Measurements from ENCODE around the gene PPP1R14D.

Gene PPP1R14D

GRCh38 chr15:40769274-40770146 lies 59.0 kb downstream of the PPP1R14D start, which contains the start of gene C15orf62:
Gene C15orf62, plus strand, starts transcription at chr15:40769980. Its CDS starts 516 bp downstream, at chr15:40770496.
- intact Hi-C loops (cut with DNase I), result no loop called here
- peak in 41 of 42 donors; percentile 40 to 92 (median 73) for DNase-seq

DNA sequence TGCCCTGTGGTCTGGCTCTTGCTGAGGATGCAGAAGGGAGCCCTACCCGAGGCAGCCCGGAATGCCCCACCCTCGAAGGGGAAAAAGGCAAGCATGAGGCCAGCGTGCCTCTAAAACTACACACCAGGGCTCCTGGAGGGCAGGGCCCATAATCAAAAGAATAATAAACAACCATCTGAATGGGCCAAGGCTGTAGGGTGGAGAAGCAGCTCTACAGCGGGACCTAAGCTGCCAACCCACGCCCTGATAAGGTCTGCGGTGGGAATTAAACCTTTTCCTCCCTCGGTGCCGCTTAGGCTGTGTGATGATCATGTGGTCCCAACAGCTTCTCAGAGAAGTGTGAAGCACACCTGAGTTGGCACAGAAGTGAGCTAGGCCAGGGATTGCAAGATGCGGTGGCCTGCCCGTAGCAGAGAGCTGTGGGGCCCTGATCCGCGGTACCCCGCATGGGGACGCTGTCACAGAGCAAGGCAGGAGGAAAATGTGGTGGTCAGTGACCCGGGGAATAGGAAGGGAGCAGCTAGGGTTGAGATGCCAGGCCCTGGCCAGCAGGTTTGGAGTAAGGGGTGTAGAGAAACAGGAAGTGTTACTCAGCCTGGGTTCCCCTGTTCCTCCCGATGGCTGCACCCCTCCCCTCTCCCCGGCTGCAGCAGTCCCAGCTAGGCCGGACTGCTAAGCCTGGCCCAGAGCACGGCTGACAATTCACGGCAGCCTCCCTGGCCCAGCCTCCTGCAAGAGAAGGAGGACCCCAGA lies 59.8 kb downstream of the PPP1R14D start:
- intact Hi-C loops (cut with DNase I), result no loop called here
- DNase-seq, result no peak

GRCh38 chr15:40767838-40768500 lies 60.5 kb downstream of the PPP1R14D start:
- intact Hi-C loops (cut with DNase I), result no loop called here
- no peak for DNase-seq

DNA sequence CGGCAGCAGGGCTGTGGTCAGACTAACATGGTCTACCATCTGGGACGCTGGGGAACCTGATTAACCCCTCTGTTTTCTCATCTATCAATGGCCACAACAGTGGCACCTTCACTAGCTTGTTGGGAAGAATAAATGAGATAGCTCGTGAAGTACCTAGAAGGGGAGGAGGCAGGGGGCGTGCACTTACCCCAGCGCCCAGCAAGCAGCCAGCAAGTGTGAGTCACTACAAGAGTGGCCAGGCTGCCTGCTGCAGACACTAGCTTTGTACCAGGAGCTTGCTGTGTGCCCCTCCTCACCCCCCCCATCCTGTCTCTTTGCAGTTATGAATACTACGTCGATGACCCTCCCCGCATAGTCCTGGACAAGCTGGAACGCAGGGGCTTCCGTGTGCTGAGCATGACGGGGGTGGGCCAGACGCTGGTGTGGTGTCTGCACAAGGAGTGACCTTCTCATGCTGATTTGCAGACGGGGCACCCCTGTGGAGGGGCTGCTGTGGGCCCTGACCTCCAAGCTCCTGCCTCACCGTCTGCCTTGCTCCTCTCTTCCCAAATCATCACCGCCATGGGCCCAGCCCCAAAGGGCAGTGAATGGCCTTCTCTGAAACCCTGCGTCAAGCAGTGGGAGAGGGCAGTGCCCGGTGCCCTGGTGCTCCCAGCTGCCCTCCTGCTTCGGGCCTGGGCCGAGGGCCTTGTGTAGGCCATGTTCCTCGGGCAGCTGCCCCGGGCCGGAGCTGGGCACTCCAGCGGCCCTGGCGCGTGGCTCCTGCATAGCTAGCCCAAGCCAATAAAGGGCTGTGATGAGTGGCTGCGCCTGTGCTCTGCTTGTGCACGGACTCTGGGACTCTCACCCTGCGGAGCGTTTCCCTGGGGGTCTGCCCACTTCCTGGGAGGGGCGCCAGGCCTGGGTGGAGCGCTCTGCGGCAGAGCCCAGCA lies 61.3 kb downstream of the PPP1R14D start:
- intact Hi-C loops (cut with DNase I), result no loop called here
- DNase-seq, result no peak

DNA sequence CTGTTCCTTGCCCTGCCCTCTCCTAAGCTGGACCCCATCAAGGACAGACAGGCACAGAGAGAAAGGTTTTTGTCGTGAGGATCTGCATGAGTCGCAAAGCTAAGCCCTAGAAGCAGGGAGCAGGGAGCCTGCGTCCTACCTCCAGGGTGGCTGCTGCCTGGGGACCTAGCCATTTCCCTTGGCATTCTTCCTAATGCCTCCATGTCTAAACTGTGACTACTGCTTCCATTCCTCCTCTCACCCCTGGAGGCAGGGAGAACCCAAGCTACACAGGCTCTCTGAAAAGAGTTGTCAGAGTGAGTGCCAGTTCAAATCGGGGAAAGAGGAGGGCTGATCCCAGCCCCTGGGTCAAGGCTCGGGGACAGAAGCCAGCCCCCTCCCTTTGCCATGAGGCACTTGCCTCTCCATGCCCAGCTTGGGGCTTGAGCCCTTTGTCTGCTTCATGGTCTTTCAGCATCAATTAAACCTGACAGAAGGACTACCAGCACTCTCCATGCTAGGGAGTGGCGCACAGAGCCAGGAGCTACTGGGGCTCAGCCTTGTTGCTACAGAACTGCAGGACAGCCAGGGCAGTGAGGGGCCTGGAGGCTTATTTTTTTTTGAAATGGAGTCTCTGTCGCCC lies 62.2 kb downstream of the PPP1R14D start:
- intact Hi-C loops (cut with DNase I), result no loop called here
- DNase-seq, result peak in 1 of 42 donors; percentile 12
